ENCODE data around the gene CCDC60. TPM values are rescaled to one million over a fixed set of nuclear protein-coding genes. Genes with fewer than 3 reads are reported as not detected.
A peak's percentile ranks its signal among the peaks of the same experiment; 100 is the strongest.

The CCDC60 gene
- total RNA-seq, 3 donors from 2014 or later = not detected

GRCh38 chr12:119412811-119413794 lies 78.6 kb downstream of the CCDC60 start:
- Histone ChIP-seq H3K27me3 (peaks cover 0 to 11% of the 10 kb centered on the region in 2 donors), H3K9me3 (no peaks in the 10 kb centered on the region), H3K36me3 (no peaks in the 10 kb centered on the region), H3K4me3 (no peak overlapping the region), H3K27ac (no peak overlapping the region), H3K4me1 (no peaks in the 10 kb centered on the region)
- intact Hi-C loops (cut with DNase I; ENCODE audit: low total_unique reads) = loop anchor here (10.0 kb wide), 1 partner anchor 298 kb away; no protein-coding TSS in a partner anchor
- DNase-seq (ENCODE audit: low spot score in 2 of 2) = no peak
- no peak for TF ChIP-seq POLR2A (IDR thresholded peaks at IDR 0.05)
- TF ChIP-seq, protein P1, sequence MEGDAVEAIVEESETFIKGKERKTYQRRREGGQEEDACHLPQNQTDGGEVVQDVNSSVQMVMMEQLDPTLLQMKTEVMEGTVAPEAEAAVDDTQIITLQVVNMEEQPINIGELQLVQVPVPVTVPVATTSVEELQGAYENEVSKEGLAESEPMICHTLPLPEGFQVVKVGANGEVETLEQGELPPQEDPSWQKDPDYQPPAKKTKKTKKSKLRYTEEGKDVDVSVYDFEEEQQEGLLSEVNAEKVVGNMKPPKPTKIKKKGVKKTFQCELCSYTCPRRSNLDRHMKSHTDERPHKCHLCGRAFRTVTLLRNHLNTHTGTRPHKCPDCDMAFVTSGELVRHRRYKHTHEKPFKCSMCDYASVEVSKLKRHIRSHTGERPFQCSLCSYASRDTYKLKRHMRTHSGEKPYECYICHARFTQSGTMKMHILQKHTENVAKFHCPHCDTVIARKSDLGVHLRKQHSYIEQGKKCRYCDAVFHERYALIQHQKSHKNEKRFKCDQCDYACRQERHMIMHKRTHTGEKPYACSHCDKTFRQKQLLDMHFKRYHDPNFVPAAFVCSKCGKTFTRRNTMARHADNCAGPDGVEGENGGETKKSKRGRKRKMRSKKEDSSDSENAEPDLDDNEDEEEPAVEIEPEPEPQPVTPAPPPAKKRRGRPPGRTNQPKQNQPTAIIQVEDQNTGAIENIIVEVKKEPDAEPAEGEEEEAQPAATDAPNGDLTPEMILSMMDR (IDR thresholded peaks at IDR 0.05) = peak; percentile 29 to 78 (median 66)

DNA sequence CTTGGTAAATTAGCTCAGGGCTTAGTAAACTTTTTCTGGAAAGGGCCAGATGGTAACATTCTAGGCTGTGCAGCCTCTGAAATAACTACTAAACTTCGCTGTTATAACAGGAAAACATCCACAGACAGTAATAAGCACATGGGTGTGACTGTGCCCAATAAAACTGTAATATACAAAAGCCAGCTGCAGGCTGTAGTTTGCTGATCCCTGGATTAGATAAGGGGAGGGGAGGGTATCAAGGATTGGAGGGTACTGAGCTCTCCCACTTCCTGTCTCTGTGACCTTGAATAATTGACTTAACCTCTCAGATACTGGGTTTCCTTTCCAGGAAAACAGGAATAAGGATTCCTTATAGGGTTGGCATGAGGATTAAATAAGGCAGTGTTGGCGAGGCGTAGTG lies 81.2 kb downstream of the CCDC60 start:
- intact Hi-C loops (cut with DNase I; ENCODE audit: low total_unique reads) = loop anchor here (10.0 kb wide), 1 partner anchor 301 kb away; no protein-coding TSS in a partner anchor
- TF ChIP-seq, protein P1 (IDR thresholded peaks at IDR 0.05) = no peak
- TF ChIP-seq POLR2AphosphoS5 (IDR thresholded peaks at IDR 0.05) = no peak
- no peak for DNase-seq (ENCODE audit: low spot score in 2 of 2)

GRCh38 chr12:119417440-119417839 lies 82.9 kb downstream of the CCDC60 start:
- H3K36me3 ChIP-seq = no peaks in the 10 kb centered on the region
- H3K9me3 ChIP-seq = no peaks in the 10 kb centered on the region
- TF ChIP-seq POLR2AphosphoS5 (IDR thresholded peaks at IDR 0.05) (no peak), POLR2A (IDR thresholded peaks at IDR 0.05) (no peak)
- DNase-seq (ENCODE audit: low spot score in 2 of 2) = no peak
- no peaks in the 10 kb centered on the region for H3K4me1 ChIP-seq
- no peak overlapping the region for H3K27ac ChIP-seq
- intact Hi-C loops (cut with DNase I; ENCODE audit: low total_unique reads) = loop anchor here (10.0 kb wide), 1 partner anchor 303 kb away; no protein-coding TSS in a partner anchor
- H3K4me3 ChIP-seq = no peak overlapping the region
- H3K27me3 ChIP-seq = peaks cover 0 to 7% of the 10 kb centered on the region in 2 donors

More for the DNA sequence above, 81.2 kb downstream of the CCDC60 start:
- Histone ChIP-seq H3K9me3 (no peaks in the 10 kb centered on the region), H3K27ac (no peak overlapping the region), H3K36me3 (no peaks in the 10 kb centered on the region), H3K27me3 (peaks cover 0 to 7% of the 10 kb centered on the region in 2 donors), H3K4me3 (no peak overlapping the region), H3K4me1 (no peaks in the 10 kb centered on the region)

GRCh38 chr12:119419381-119419780 lies 84.9 kb downstream of the CCDC60 start:
- Histone ChIP-seq H3K27ac (no peak overlapping the region), H3K4me3 (no peak overlapping the region), H3K9me3 (no peaks in the 10 kb centered on the region), H3K27me3 (peaks cover 0 to 7% of the 10 kb centered on the region in 2 donors), H3K36me3 (no peaks in the 10 kb centered on the region), H3K4me1 (no peaks in the 10 kb centered on the region)
- intact Hi-C loops (cut with DNase I; ENCODE audit: low total_unique reads) = loop anchor here (10.0 kb wide), 1 partner anchor 305 kb away; no protein-coding TSS in a partner anchor
- no peak for DNase-seq (ENCODE audit: low spot score in 2 of 2)
- TF ChIP-seq POLR2AphosphoS5 (IDR thresholded peaks at IDR 0.05) = no peak
- TF ChIP-seq, protein P1 (IDR thresholded peaks at IDR 0.05) = no peak
- no peak for TF ChIP-seq POLR2A (IDR thresholded peaks at IDR 0.05)

GRCh38 chr12:119423285-119423684 lies 88.8 kb downstream of the CCDC60 start:
- no peak for DNase-seq (ENCODE audit: low spot score in 2 of 2)
- TF ChIP-seq POLR2A (IDR thresholded peaks at IDR 0.05) (no peak), POLR2AphosphoS5 (IDR thresholded peaks at IDR 0.05) (no peak)
- TF ChIP-seq, protein P1 (IDR thresholded peaks at IDR 0.05) = no peak

More at GRCh38 chr12:119423285-119423684, 88.8 kb downstream of the CCDC60 start:
- peaks cover 0 to 7% of the 10 kb centered on the region in 2 donors for H3K27me3 ChIP-seq
- H3K9me3 ChIP-seq = no peaks in the 10 kb centered on the region
- H3K36me3 ChIP-seq = no peaks in the 10 kb centered on the region
- H3K4me1 ChIP-seq = no peaks in the 10 kb centered on the region
- intact Hi-C loops (cut with DNase I; ENCODE audit: low total_unique reads) = no loop called here
- H3K4me3 ChIP-seq = no peak overlapping the region
- H3K27ac ChIP-seq = no peak overlapping the region

Data from breast epithelium (tissue), 4 donors.